SK-N-SH (cell line): ENCODE data around the gene PNMA3.

Experiments
- CTCF ChIP-seq: fragments of 200-600 bp; sonication (generic); IDR thresholded peaks from 2 replicates; pipeline ENCODE4 v1.6.1; 2017; ENCODE audit warnings: antibody characterized with exemption, mild to moderate bottlenecking, moderate library complexity
- TF ChIP-seq, protein P1 (sequence below): IDR thresholded peaks from 2 replicates; pipeline ENCODE4 v1.6.1; 2012; ENCODE audit warnings: mild to moderate bottlenecking, low read depth, low read length, moderate library complexity

GRCh38 chrX:153060095-153060445 lies 3.8 kb downstream of the PNMA3 start:
- TF ChIP-seq, protein P1, sequence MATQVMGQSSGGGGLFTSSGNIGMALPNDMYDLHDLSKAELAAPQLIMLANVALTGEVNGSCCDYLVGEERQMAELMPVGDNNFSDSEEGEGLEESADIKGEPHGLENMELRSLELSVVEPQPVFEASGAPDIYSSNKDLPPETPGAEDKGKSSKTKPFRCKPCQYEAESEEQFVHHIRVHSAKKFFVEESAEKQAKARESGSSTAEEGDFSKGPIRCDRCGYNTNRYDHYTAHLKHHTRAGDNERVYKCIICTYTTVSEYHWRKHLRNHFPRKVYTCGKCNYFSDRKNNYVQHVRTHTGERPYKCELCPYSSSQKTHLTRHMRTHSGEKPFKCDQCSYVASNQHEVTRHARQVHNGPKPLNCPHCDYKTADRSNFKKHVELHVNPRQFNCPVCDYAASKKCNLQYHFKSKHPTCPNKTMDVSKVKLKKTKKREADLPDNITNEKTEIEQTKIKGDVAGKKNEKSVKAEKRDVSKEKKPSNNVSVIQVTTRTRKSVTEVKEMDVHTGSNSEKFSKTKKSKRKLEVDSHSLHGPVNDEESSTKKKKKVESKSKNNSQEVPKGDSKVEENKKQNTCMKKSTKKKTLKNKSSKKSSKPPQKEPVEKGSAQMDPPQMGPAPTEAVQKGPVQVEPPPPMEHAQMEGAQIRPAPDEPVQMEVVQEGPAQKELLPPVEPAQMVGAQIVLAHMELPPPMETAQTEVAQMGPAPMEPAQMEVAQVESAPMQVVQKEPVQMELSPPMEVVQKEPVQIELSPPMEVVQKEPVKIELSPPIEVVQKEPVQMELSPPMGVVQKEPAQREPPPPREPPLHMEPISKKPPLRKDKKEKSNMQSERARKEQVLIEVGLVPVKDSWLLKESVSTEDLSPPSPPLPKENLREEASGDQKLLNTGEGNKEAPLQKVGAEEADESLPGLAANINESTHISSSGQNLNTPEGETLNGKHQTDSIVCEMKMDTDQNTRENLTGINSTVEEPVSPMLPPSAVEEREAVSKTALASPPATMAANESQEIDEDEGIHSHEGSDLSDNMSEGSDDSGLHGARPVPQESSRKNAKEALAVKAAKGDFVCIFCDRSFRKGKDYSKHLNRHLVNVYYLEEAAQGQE, result no peak
- TF ChIP-seq CTCF, result no peak
